Measurements from ENCODE around the gene PANK3.
"Not testable (repeated sequence)": the region's sequence is repeated elsewhere in the genome, so short reads cannot be mapped to it uniquely, and the experiment has no call there.

The PANK3 gene

DNA sequence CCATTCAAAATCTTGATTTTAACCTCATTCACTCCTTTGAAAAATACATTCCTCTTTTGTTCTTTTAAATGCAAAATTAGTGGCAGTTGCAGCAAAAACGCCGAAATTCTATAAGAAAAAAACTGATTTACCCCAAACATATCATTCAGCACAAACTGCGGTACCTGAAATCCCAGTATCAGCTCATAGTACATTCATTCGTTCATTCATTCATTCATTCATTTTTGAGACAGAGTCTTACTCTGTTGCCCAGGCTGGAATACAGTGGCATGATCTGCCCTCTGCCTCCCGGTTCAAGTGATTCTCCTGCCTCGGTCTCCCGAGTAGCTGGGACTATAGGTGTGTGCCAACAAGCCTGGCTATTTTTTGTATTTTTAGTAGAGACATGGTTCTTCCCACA, 29.6 kb downstream of the PANK3 start:
- no peak overlapping the region for H3K9ac ChIP-seq (ENCODE audit: low read length)
- peaks cover 11% of the 10 kb centered on the region for H3K4me1 ChIP-seq (ENCODE audit: control insufficient read depth, insufficient read depth, low read length)
- no peaks in the 10 kb centered on the region for H3K9me3 ChIP-seq (ENCODE audit: control insufficient read depth, low read length)
- no peak overlapping the region for H3K4me3 ChIP-seq (ENCODE audit: low read length)
- no peaks in the 10 kb centered on the region for H3K27me3 ChIP-seq (replicated peaks; ENCODE audit: control insufficient read depth, insufficient read depth, low read length)
- no peak for DNase-seq (ENCODE audit: low read depth)
- H3K36me3 ChIP-seq (ENCODE audit: control insufficient read depth, insufficient read depth, low read length, severe bottlenecking), result peaks cover 58% of the 10 kb centered on the region

- no peaks in the 10 kb centered on the region for H3K4me1 ChIP-seq (ENCODE audit: control insufficient read depth, insufficient read depth, low read length)
- H3K4me3 ChIP-seq (ENCODE audit: low read length), result no peak overlapping the region
Observed at GRCh38 chr5:168537176-168537575, 42.0 kb downstream of the PANK3 start.

DNA sequence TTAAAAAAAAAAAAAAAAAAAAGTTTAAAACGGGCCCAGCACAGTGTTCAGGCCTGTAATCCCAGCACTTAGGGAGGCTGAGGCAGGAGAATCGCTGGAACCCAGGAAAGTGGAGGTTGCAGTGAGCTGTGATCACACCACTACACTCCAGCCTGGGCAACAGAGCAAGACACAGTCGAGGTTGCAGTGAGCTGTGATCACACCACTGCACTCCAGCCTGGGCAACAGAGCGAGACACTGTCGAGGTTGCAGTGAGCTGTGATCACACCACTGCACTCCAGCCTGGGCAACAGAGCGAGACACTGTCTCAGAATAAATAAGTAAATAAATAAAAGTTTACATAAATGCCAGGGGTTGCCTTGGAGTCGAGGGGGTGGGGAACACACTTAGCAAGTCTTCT, 44.8 kb downstream of the PANK3 start:
- H3K9me3 ChIP-seq (ENCODE audit: control insufficient read depth, low read length); DNase-seq (ENCODE audit: low read depth); H3K36me3 ChIP-seq (ENCODE audit: control insufficient read depth, insufficient read depth, low read length, severe bottlenecking); H3K9ac ChIP-seq (ENCODE audit: low read length); H3K4me1 ChIP-seq (ENCODE audit: control insufficient read depth, insufficient read depth, low read length); H3K4me3 ChIP-seq (ENCODE audit: low read length): not testable (repeated sequence)
- peaks cover 23% of the 10 kb centered on the region for H3K27me3 ChIP-seq (replicated peaks; ENCODE audit: control insufficient read depth, insufficient read depth, low read length)

More at GRCh38 chr5:168537176-168537575, 42.0 kb downstream of the PANK3 start:
- DNase-seq (ENCODE audit: low read depth), result no peak
- no peak overlapping the region for H3K9ac ChIP-seq (ENCODE audit: low read length)
- no peaks in the 10 kb centered on the region for H3K9me3 ChIP-seq (ENCODE audit: control insufficient read depth, low read length)
- H3K36me3 ChIP-seq (ENCODE audit: control insufficient read depth, insufficient read depth, low read length, severe bottlenecking), result no peaks in the 10 kb centered on the region
- H3K27me3 ChIP-seq (replicated peaks; ENCODE audit: control insufficient read depth, insufficient read depth, low read length), result peaks cover 9% of the 10 kb centered on the region

DNA sequence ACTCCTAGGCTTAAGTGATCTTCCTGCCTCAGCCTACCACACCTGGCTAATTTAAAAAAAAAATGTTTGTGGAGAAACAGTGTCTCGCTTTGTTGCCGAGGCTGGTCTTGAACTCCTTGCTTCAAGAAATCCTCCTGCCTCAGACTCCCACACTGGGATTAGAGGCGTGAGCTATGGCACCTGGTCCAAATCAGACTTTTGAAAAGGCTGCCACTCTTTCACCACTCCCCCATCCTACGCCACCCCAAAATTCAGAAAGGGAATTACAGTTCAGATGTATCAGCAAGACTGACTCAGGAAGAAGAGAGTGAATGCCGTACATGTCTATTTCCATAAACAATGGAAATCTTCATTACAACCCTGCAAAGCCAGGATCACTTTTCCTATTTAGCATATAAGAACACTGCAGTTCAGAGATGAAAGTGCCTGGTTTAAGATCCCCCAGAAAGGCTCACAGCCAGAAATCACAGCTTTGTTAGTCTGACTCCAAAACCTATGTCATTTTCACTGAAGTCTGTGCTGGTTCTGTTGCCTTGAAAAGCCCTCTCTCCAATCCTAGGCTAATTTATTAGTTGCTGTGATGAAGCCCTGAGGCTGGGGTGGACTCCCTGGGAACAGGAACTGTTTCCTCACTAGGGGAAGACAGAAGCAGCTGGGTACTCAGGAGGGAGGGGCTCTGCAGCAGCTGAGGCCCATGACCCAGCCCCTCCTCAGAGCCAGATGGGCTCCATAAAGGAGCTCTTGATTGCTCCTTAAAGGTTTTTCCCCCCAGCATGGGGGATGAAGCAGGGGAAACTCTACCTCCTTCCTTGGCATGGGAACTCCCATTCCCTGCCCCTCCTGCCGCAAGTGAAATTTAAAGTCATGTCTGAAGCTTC, 46.9 kb downstream of the PANK3 start:
- no peak overlapping the region for H3K4me3 ChIP-seq (ENCODE audit: low read length)
- peaks cover 28% of the 10 kb centered on the region for H3K27me3 ChIP-seq (replicated peaks; ENCODE audit: control insufficient read depth, insufficient read depth, low read length)
- no peaks in the 10 kb centered on the region for H3K36me3 ChIP-seq (ENCODE audit: control insufficient read depth, insufficient read depth, low read length, severe bottlenecking)
- H3K9ac ChIP-seq (ENCODE audit: low read length), result no peak overlapping the region
- peaks cover 5% of the 10 kb centered on the region for H3K9me3 ChIP-seq (ENCODE audit: control insufficient read depth, low read length)
- no peak for DNase-seq (ENCODE audit: low read depth)
- peaks cover 3% of the 10 kb centered on the region for H3K4me1 ChIP-seq (ENCODE audit: control insufficient read depth, insufficient read depth, low read length)

DNA sequence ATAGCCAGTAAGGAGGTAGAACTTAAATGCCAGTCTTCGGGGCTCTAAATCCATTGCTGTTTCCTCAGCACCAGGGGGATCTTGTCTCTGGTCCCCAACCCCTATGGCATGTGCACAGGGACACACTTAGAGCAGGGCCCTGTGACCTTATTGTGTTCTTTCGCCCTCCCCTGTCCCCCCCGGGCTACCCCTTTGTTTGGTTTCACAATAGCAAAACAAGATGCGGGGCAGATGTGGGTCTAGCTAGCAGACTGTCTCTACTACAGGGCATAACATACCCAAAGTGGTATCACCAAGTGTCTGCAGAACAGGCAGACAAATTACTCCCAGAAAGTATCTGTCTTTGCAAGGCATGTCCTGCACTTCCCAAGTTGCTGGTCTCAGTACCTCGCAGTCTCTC, 48.0 kb downstream of the PANK3 start:
- peaks cover 28% of the 10 kb centered on the region for H3K27me3 ChIP-seq (replicated peaks; ENCODE audit: control insufficient read depth, insufficient read depth, low read length)
- peaks cover 3% of the 10 kb centered on the region for H3K4me1 ChIP-seq (ENCODE audit: control insufficient read depth, insufficient read depth, low read length)
- H3K9me3 ChIP-seq (ENCODE audit: control insufficient read depth, low read length), result peaks cover 5% of the 10 kb centered on the region
- H3K4me3 ChIP-seq (ENCODE audit: low read length), result no peak overlapping the region
- no peak for DNase-seq (ENCODE audit: low read depth)
- no peak overlapping the region for H3K9ac ChIP-seq (ENCODE audit: low read length)
- no peaks in the 10 kb centered on the region for H3K36me3 ChIP-seq (ENCODE audit: control insufficient read depth, insufficient read depth, low read length, severe bottlenecking)

DNA sequence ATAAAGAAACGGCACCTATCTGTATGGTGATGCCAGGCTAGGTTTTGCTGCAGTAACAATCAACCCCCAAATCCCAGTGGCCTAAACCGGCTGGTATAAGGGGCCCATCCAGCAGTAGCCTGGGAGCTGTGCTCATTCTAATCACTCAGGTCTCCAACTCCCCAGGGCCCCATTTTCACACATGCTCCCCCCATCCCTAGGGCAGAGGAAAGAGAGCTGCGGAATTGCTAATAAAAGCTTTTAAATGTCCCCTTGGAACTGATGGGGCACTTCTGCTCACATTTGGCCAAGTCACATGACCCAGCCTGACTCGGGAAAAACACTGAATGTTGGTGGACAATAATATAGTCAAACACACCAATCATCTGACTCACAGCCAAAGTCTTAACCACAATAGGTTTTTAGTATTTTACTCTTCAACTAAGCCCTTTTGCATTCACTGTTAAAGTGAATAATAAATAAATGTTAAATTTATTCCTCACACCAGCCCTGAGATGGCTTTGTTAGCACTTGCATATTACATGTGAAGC, 48.5 kb downstream of the PANK3 start:
- DNase-seq (ENCODE audit: low read depth), result no peak
- Histone ChIP-seq H3K4me3 (ENCODE audit: low read length) (no peak overlapping the region), H3K9me3 (ENCODE audit: control insufficient read depth, low read length) (peaks cover 5% of the 10 kb centered on the region), H3K27me3 (replicated peaks; ENCODE audit: control insufficient read depth, insufficient read depth, low read length) (peaks cover 28% of the 10 kb centered on the region), H3K36me3 (ENCODE audit: control insufficient read depth, insufficient read depth, low read length, severe bottlenecking) (no peaks in the 10 kb centered on the region), H3K4me1 (ENCODE audit: control insufficient read depth, insufficient read depth, low read length) (peaks cover 3% of the 10 kb centered on the region), H3K9ac (ENCODE audit: low read length) (no peak overlapping the region)

- Histone ChIP-seq H3K36me3 (ENCODE audit: control insufficient read depth, insufficient read depth, low read length, severe bottlenecking) (no peaks in the 10 kb centered on the region), H3K4me3 (ENCODE audit: low read length) (peak overlapping the region; percentile 70), H3K4me1 (ENCODE audit: control insufficient read depth, insufficient read depth, low read length) (peaks cover 3% of the 10 kb centered on the region), H3K9me3 (ENCODE audit: control insufficient read depth, low read length) (peaks cover 5% of the 10 kb centered on the region), H3K27me3 (replicated peaks; ENCODE audit: control insufficient read depth, insufficient read depth, low read length) (peaks cover 23% of the 10 kb centered on the region), H3K9ac (ENCODE audit: low read length) (no peak overlapping the region)
- no peak for DNase-seq (ENCODE audit: low read depth)
Observed at GRCh38 chr5:168529374-168530234, 49.6 kb downstream of the PANK3 start.

- H3K4me3 ChIP-seq (ENCODE audit: low read length), result peak within 1 kb of the TSS; percentile 72
Observed at GRCh38 chr5:168528521-168529373, 50.4 kb downstream of the PANK3 start, which contains the start of gene FBLL1. TSS of gene FBLL1 (plus strand) at chr5:168529305. CDS start at chr5:168529505, 200 bp downstream.

GRCh38 chr5:168527756-168528295, 51.3 kb downstream of the PANK3 start:
- peaks cover 3% of the 10 kb centered on the region for H3K4me1 ChIP-seq (ENCODE audit: control insufficient read depth, insufficient read depth, low read length)
- H3K9ac ChIP-seq (ENCODE audit: low read length), result no peak overlapping the region
- no peaks in the 10 kb centered on the region for H3K36me3 ChIP-seq (ENCODE audit: control insufficient read depth, insufficient read depth, low read length, severe bottlenecking)
- H3K4me3 ChIP-seq (ENCODE audit: low read length), result no peak overlapping the region
- H3K27me3 ChIP-seq (replicated peaks; ENCODE audit: control insufficient read depth, insufficient read depth, low read length), result peaks cover 23% of the 10 kb centered on the region
- DNase-seq (ENCODE audit: low read depth), result no peak
- peaks cover 5% of the 10 kb centered on the region for H3K9me3 ChIP-seq (ENCODE audit: control insufficient read depth, low read length)

More at GRCh38 chr5:168528521-168529373, 50.4 kb downstream of the PANK3 start, which contains the start of gene FBLL1:
- DNase-seq (ENCODE audit: low read depth), result peak; percentile 56
- Histone ChIP-seq H3K27me3 (replicated peaks; ENCODE audit: control insufficient read depth, insufficient read depth, low read length) (peaks cover 23% of the 10 kb centered on the region), H3K36me3 (ENCODE audit: control insufficient read depth, insufficient read depth, low read length, severe bottlenecking) (no peaks in the 10 kb centered on the region), H3K9me3 (ENCODE audit: control insufficient read depth, low read length) (peaks cover 5% of the 10 kb centered on the region), H3K4me1 (ENCODE audit: control insufficient read depth, insufficient read depth, low read length) (peaks cover 3% of the 10 kb centered on the region), H3K9ac (ENCODE audit: low read length) (no peak within 1 kb of the TSS)

- peaks cover 15% of the 10 kb centered on the region for H3K27me3 ChIP-seq (replicated peaks; ENCODE audit: control insufficient read depth, insufficient read depth, low read length)
- H3K36me3 ChIP-seq (ENCODE audit: control insufficient read depth, insufficient read depth, low read length, severe bottlenecking), result no peaks in the 10 kb centered on the region
- peaks cover 5% of the 10 kb centered on the region for H3K9me3 ChIP-seq (ENCODE audit: control insufficient read depth, low read length)
- H3K4me3 ChIP-seq (ENCODE audit: low read length), result no peak overlapping the region
- no peak for DNase-seq (ENCODE audit: low read depth)
- H3K4me1 ChIP-seq (ENCODE audit: control insufficient read depth, insufficient read depth, low read length), result peaks cover 3% of the 10 kb centered on the region
- H3K9ac ChIP-seq (ENCODE audit: low read length), result no peak overlapping the region
Observed at GRCh38 chr5:168525856-168526255, 53.3 kb downstream of the PANK3 start.
